GM12878 (cell line): ENCODE results near the gene RORB. TPM values are rescaled to one million over a fixed set of nuclear protein-coding genes. Genes with fewer than 3 reads are reported as not detected.

Source experiments
- ATAC-seq: fragments of 200-7000 bp; cut with Tn5 transposase; 3 replicates; pipeline ENCODE4 v1.9.1; 2020; ENCODE audit warnings: mild to moderate bottlenecking, moderate library complexity
- BruUV-seq: library from RNA; stranded (reverse); fragments of 400-500 nt; replicated peaks from 2 replicates; lab custom pipeline; 2021; lab: Mats Ljungman, UMichigan
- CTCF ChIA-PET: fragments of 300-600 bp; sonication (Branson Sonifier 250); formaldehyde crosslinking; extraction: SDS; loops from one replicate; lab custom pipeline; 2021; ENCODE audit warnings: inconsistent platforms; lab: Yijun Ruan, JAX
- POLR2A ChIA-PET: fragments of 350-600 bp; formaldehyde crosslinking; extraction: SDS; loops from one replicate; lab custom pipeline; 2021; ENCODE audit warnings: inconsistent platforms; lab: Charles Lee
- RAD21 ChIA-PET: fragments of 300-600 bp; sonication (Branson Sonifier 250); formaldehyde crosslinking; loops from one replicate; lab custom pipeline; 2023; ENCODE audit warnings: antibody characterized with exemption; ENCODE audit not compliant: unreplicated experiment; lab: Charles Lee
- SMC1A ChIA-PET: fragments of 300-600 bp; sonication (Branson Sonifier 250); formaldehyde crosslinking; loops from one replicate; lab custom pipeline; 2023; ENCODE audit not compliant: unreplicated experiment, uncharacterized antibody; lab: Charles Lee
- DNase-seq: peaks from one replicate; pipeline ENCODE4 v3.0.0-alpha.2; 2011; ENCODE audit warnings: low read depth, low spot score
- FAIRE-seq: peaks from 3 replicates; lab custom pipeline; 2011; peaks lifted over from hg19 to GRCh38; lab: Jason Lieb, UNC
- H2AFZ ChIP-seq: 2 replicates; pipeline ENCODE4 v1.6.0; 2011; ENCODE audit warnings: low read depth, low read length, control low read depth; ENCODE audit not compliant: control insufficient read depth
- H3K27ac ChIP-seq: 2 replicates; pipeline ENCODE4 v1.5.1; 2011; ENCODE audit warnings: control low read depth; ENCODE audit not compliant: control insufficient read depth, insufficient read depth
- H3K27me3 ChIP-seq, 2 experiments: replicated peaks in 1 of 2; 2 replicates each; pipeline versions ENCODE4 v1.6.0 to v1.6.1; 2011; ENCODE audit warnings: low read length in 1 of 2; ENCODE audit not compliant: control insufficient read depth in 2 of 2, insufficient read depth in 2 of 2
- H3K36me3 ChIP-seq, 2 experiments: 2 replicates each; pipeline ENCODE4 v1.5.1; 2011; ENCODE audit warnings: low read length in 1 of 2; ENCODE audit not compliant: control insufficient read depth in 2 of 2, insufficient read depth in 2 of 2
- H3K4me1 ChIP-seq: 2 replicates; pipeline ENCODE4 v1.6.1; 2011; ENCODE audit warnings: mild to moderate bottlenecking, low read length, moderate library complexity, mixed read lengths; ENCODE audit not compliant: control insufficient read depth, insufficient read depth
- H3K4me2 ChIP-seq: 2 replicates; pipeline ENCODE4 v1.6.0; 2011; ENCODE audit warnings: control low read depth; ENCODE audit not compliant: control insufficient read depth, insufficient read depth
- H3K4me3 ChIP-seq: fragments of 200-600 bp; sonication (generic); 2 replicates; pipeline ENCODE4 v1.5.1; 2016
- H3K79me2 ChIP-seq: 2 replicates; pipeline ENCODE4 v1.6.0; 2011; ENCODE audit warnings: low read length; ENCODE audit not compliant: control insufficient read depth, insufficient read depth
- H3K9ac ChIP-seq: 2 replicates; pipeline ENCODE4 v1.8.0; 2011; ENCODE audit warnings: low read length, control low read depth, mixed read lengths; ENCODE audit not compliant: control insufficient read depth, insufficient read depth
- H3K9me3 ChIP-seq: replicated peaks from 3 replicates; pipeline ENCODE4 v1.5.1; 2011; ENCODE audit warnings: mild to moderate bottlenecking, low read length; ENCODE audit not compliant: control insufficient read depth, insufficient read depth
- H4K20me1 ChIP-seq: 2 replicates; pipeline ENCODE4 v1.6.0; 2011; ENCODE audit not compliant: control insufficient read depth, insufficient read depth
- DPF2 ChIP-seq: fragments of 450-650 bp; IDR thresholded peaks from 2 replicates; pipeline ENCODE4 v1.6.1; 2017; ENCODE audit warnings: mild to moderate bottlenecking
- EZH2 ChIP-seq: IDR thresholded peaks from 2 replicates; pipeline ENCODE4 v1.6.1; 2012; ENCODE audit warnings: low read depth, mild to moderate bottlenecking, control low read depth, inconsistent platforms, low read length, borderline replicate concordance; ENCODE audit not compliant: control insufficient read depth
- FOS ChIP-seq: IDR thresholded peaks from 3 replicates; pipeline ENCODE4 v1.6.1; 2011; ENCODE audit warnings: borderline replicate concordance; ENCODE audit not compliant: insufficient read length; ENCODE audit errors: extremely low read depth
- JUNB ChIP-seq: IDR thresholded peaks from 2 replicates; pipeline ENCODE4 v1.6.1; 2016; ENCODE audit warnings: antibody characterized with exemption, mild to moderate bottlenecking
- LARP7 ChIP-seq: fragments of 450-650 bp; IDR thresholded peaks from 2 replicates; pipeline ENCODE4 v1.6.1; 2017; ENCODE audit warnings: mild to moderate bottlenecking
- MEF2B ChIP-seq: fragments of 450-650 bp; IDR thresholded peaks from 2 replicates; pipeline ENCODE4 v1.6.1; 2018; ENCODE audit warnings: mild to moderate bottlenecking, moderate library complexity; ENCODE audit not compliant: partially characterized antibody, poor library complexity, severe bottlenecking
- POLR2A ChIP-seq: IDR thresholded peaks from 2 replicates; pipeline ENCODE4 v1.6.1; 2011; ENCODE audit warnings: low read depth, mild to moderate bottlenecking, low read length
- SMAD1 ChIP-seq: fragments of 450-650 bp; IDR thresholded peaks from 2 replicates; pipeline ENCODE4 v1.6.1; 2018; ENCODE audit warnings: mild to moderate bottlenecking, low read depth; ENCODE audit not compliant: partially characterized antibody
- SMAD5 ChIP-seq: IDR thresholded peaks from 2 replicates; pipeline ENCODE4 v1.6.1; 2016; ENCODE audit warnings: antibody characterized with exemption, low read depth
- SMARCA5 ChIP-seq: fragments of 450-650 bp; IDR thresholded peaks from 2 replicates; pipeline ENCODE4 v1.6.1; 2017; ENCODE audit warnings: mild to moderate bottlenecking
- SREBF2 ChIP-seq: IDR thresholded peaks from 2 replicates; pipeline ENCODE4 v1.6.1; 2012; ENCODE audit warnings: mild to moderate bottlenecking, low read length
- YBX1 ChIP-seq: fragments of 450-650 bp; IDR thresholded peaks from 2 replicates; pipeline ENCODE4 v1.6.1; 2016; ENCODE audit warnings: antibody characterized with exemption
- ZBTB11 ChIP-seq: fragments of 450-650 bp; formaldehyde crosslinking; IDR thresholded peaks from 2 replicates; pipeline ENCODE4 v1.5.0; 2022; ENCODE audit warnings: mild to moderate bottlenecking, missing genetic modification characterization
- ZNF274 ChIP-seq: IDR thresholded peaks from one replicate; pipeline ENCODE4 v1.8.0; 2011; ENCODE audit not compliant: insufficient read length, insufficient read depth
- WGBS: methylation state at CpG from one replicate; pipeline ENCODE4 v1.1.6; 2016; ENCODE audit warnings: low lambda C conversion rate; ENCODE audit not compliant: insufficient replicate concordance, insufficient coverage; ENCODE audit errors: missing lambda C conversion rate; 5-methylcytosine and 5-hydroxymethylcytosine counted together
- in situ Hi-C: fragments of 300-500 bp; cut with MboI; formaldehyde crosslinking; loops from 9 replicates; pipeline ENCODE4 v1.14.3; 2018; ENCODE audit warnings: mixed read lengths
- intact Hi-C: fragments of 100-400 bp; cut with micrococcal nuclease; formaldehyde crosslinking; loops from one replicate; pipeline ENCODE4 v1.14.2; 2022; ENCODE audit not compliant: unreplicated experiment
- polyA plus RNA-seq, 11 experiments: library from polyadenylated mRNA; depleted of rRNA in 4 of 11; unstranded in 6 of 11; stranded (reverse) in 5 of 11; fragments of >200 nt; fragmentation: Nextera tagmentation in 4 of 11; fragmentation: Illumina TruSeq in 1 of 11; extraction: Ambion mirVana in 4 of 11; extraction: Trizol in 1 of 11; gene quantifications; 1 replicate in 1 of 11; 2 replicates in 10 of 11; pipeline versions ENCODE4 v1.2.1 to v1.2.3, GENCODE V29; 2011 to 2016; ENCODE audit warnings: inconsistent platforms in 2 of 11, missing spikeins in 2 of 11, low read depth in 1 of 11
- total RNA-seq, 4 experiments: library from RNA; depleted of rRNA in 3 of 4; stranded (reverse); fragments of >200 nt in 3 of 4; fragmentation: Illumina TruSeq in 1 of 4; extraction: Trizol in 1 of 4; gene quantifications; 2 replicates each; pipeline versions ENCODE4 v1.2.1 to v1.2.3, GENCODE V29; 2013 to 2021
- TF ChIP-seq, protein P1 (sequence below): fragments of 450-650 bp; IDR thresholded peaks from 2 replicates; pipeline ENCODE4 v1.6.1; 2017; ENCODE audit warnings: mild to moderate bottlenecking, low read depth, inconsistent platforms; ENCODE audit not compliant: poor library complexity, severe bottlenecking

Gene RORB
- total and polyA plus RNA-seq, 10 of the 15 experiments (the other 5 are each of a cell fraction or from before 2014, with no cell fraction given): under 0.01 to 0.01 TPM; not detected in 8

- ChIA-PET CTCF (interaction anchor here (1.7 kb wide), 1 partner anchor 13 kb away, joined by 3 read pairs; no protein-coding TSS in a partner anchor), POLR2A (no interaction called here), SMC1A (no interaction called here)
- intact Hi-C loops (no loop called here), in situ Hi-C loops (no loop called here)
- no peak overlapping the region for H3K27ac ChIP-seq
- no peak overlapping the region for H3K4me2 ChIP-seq
- no peak overlapping the region for H3K4me3 ChIP-seq
- ATAC-seq: no peak
- no peaks in the 10 kb centered on the region for H3K79me2 ChIP-seq
- H2AFZ ChIP-seq: no peak overlapping the region
- no peaks in the 10 kb centered on the region for H4K20me1 ChIP-seq
- no peak overlapping the region for H3K9ac ChIP-seq
- no peak for DNase-seq
- H3K9me3 ChIP-seq: no peaks in the 10 kb centered on the region
- no peaks in the 10 kb centered on the region for H3K4me1 ChIP-seq
- TF ChIP-seq SMAD5 (no peak), FOS (no peak), SREBF2 (no peak), EZH2 (no peak)
- TF ChIP-seq, all 136 proteins: peak for 0
- WGBS: 37% methylated on average over 4 of the region's 4 CpGs
- FAIRE-seq: no peak
- RAD21 ChIA-PET: no interaction called here
- no peaks in the 10 kb centered on the region for H3K36me3 ChIP-seq
- BruUV-seq: no TSS peak
- H3K27me3 ChIP-seq: peaks cover 7 to 11% of the 10 kb centered on the region in 2 experiments
Measured at GRCh38 chr9:74503219-74503618, 6.1 kb downstream of the RORB start.

GRCh38 chr9:74503666-74504065 lies 6.5 kb downstream of the RORB start:
- Histone ChIP-seq H3K4me3 (no peak overlapping the region), H3K27ac (no peak overlapping the region), H3K9me3 (no peaks in the 10 kb centered on the region), H3K4me1 (no peaks in the 10 kb centered on the region), H3K27me3 (peaks cover 7 to 9% of the 10 kb centered on the region in 2 experiments), H2AFZ (no peak overlapping the region), H3K4me2 (no peak overlapping the region), H3K36me3 (no peaks in the 10 kb centered on the region), H4K20me1 (no peaks in the 10 kb centered on the region), H3K79me2 (no peaks in the 10 kb centered on the region), H3K9ac (no peak overlapping the region)
- in situ Hi-C loops: no loop called here
- ChIA-PET RAD21 (no interaction called here), POLR2A (no interaction called here), SMC1A (no interaction called here), CTCF (no interaction called here)
- no peak for DNase-seq
- 25% methylated on average over 3 of the region's 3 CpGs for WGBS
- no peak for ATAC-seq
- intact Hi-C loops: no loop called here
- FAIRE-seq: no peak
- no TSS peak for BruUV-seq
- TF ChIP-seq MEF2B (no peak), JUNB (no peak), ZNF274 (no peak), YBX1 (no peak), SMAD1 (no peak), DPF2 (no peak), POLR2A (no peak), ZBTB11 (no peak), SMARCA5 (no peak), LARP7 (no peak)
- TF ChIP-seq, protein P1, sequence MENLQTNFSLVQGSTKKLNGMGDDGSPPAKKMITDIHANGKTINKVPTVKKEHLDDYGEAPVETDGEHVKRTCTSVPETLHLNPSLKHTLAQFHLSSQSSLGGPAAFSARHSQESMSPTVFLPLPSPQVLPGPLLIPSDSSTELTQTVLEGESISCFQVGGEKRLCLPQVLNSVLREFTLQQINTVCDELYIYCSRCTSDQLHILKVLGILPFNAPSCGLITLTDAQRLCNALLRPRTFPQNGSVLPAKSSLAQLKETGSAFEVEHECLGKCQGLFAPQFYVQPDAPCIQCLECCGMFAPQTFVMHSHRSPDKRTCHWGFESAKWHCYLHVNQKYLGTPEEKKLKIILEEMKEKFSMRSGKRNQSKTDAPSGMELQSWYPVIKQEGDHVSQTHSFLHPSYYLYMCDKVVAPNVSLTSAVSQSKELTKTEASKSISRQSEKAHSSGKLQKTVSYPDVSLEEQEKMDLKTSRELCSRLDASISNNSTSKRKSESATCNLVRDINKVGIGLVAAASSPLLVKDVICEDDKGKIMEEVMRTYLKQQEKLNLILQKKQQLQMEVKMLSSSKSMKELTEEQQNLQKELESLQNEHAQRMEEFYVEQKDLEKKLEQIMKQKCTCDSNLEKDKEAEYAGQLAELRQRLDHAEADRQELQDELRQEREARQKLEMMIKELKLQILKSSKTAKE: no peak
